Measurements from ENCODE around the gene EIF4A3. TPM values are rescaled to one million over a fixed set of nuclear protein-coding genes. Genes with fewer than 3 reads are reported as not detected.
"Not testable (repeated sequence)": the region's sequence is repeated elsewhere in the genome, so short reads cannot be mapped to it uniquely, and the experiment has no call there.

EIF4A3 gene
- total RNA-seq, 1 donor from 2014 or later = 72.5 TPM

GRCh38 chr17:80173126-80173525, 26.2 kb upstream of the EIF4A3 start:
- DNase-seq (ENCODE audit: low spot score) = no peak

- no peak for DNase-seq (ENCODE audit: low spot score)
Measured at GRCh38 chr17:80171681-80172080, 24.8 kb upstream of the EIF4A3 start.

GRCh38 chr17:80169784-80170500, 23.0 kb upstream of the EIF4A3 start, which contains the start of gene CARD14:
Gene CARD14, plus strand, starts transcription at chr17:80170030. Its CDS starts 11,409 bp downstream, at chr17:80181439.
- peak; percentile 36 for DNase-seq (ENCODE audit: low spot score)

- DNase-seq (ENCODE audit: low spot score) = no peak
Measured at GRCh38 chr17:80169107-80169506, 22.2 kb upstream of the EIF4A3 start.

- peak; percentile 45 for DNase-seq (ENCODE audit: low spot score)
Measured at GRCh38 chr17:80168371-80168770, 21.4 kb upstream of the EIF4A3 start.

- DNase-seq (ENCODE audit: low spot score) = peak; percentile 50
Measured at GRCh38 chr17:80166446-80166845, 19.5 kb upstream of the EIF4A3 start.

- no peak for DNase-seq (ENCODE audit: low spot score)
Measured at GRCh38 chr17:80164185-80164584, 17.3 kb upstream of the EIF4A3 start.

- DNase-seq (ENCODE audit: low spot score) = no peak
Measured at GRCh38 chr17:80163336-80163735, 16.4 kb upstream of the EIF4A3 start.

- no peak for DNase-seq (ENCODE audit: low spot score)
Measured at GRCh38 chr17:80160536-80160935, 13.6 kb upstream of the EIF4A3 start.

- no peak for DNase-seq (ENCODE audit: low spot score)
Measured at GRCh38 chr17:80158846-80159245, 11.9 kb upstream of the EIF4A3 start.

- DNase-seq (ENCODE audit: low spot score) = not testable (repeated sequence)
Measured at GRCh38 chr17:80155600-80155999, 8.7 kb upstream of the EIF4A3 start.

- no peak for DNase-seq (ENCODE audit: low spot score)
Measured at GRCh38 chr17:80154166-80154565, 7.2 kb upstream of the EIF4A3 start.

GRCh38 chr17:80153004-80153403, 6.1 kb upstream of the EIF4A3 start:
- DNase-seq (ENCODE audit: low spot score) = no peak

- DNase-seq (ENCODE audit: low spot score) = no peak
Measured at GRCh38 chr17:80152081-80152702, 5.3 kb upstream of the EIF4A3 start.

- DNase-seq (ENCODE audit: low spot score) = peak; percentile 92
Measured at GRCh38 chr17:80151333-80151732, 4.4 kb upstream of the EIF4A3 start.

GRCh38 chr17:80146121-80147034, 550 bp downstream of the EIF4A3 start:
- peak; percentile 34 for DNase-seq (ENCODE audit: low spot score)

- no peak for DNase-seq (ENCODE audit: low spot score)
Measured at GRCh38 chr17:80145076-80146075, 1.6 kb downstream of the EIF4A3 start.

GRCh38 chr17:80142929-80143328, 4.0 kb downstream of the EIF4A3 start:
- no peak for DNase-seq (ENCODE audit: low spot score)

- DNase-seq (ENCODE audit: low spot score) = no peak
Measured at GRCh38 chr17:80141463-80142165, 5.3 kb downstream of the EIF4A3 start.

GRCh38 chr17:80138856-80139426, 8.0 kb downstream of the EIF4A3 start:
- DNase-seq (ENCODE audit: low spot score) = no peak
